ENCODE data around the gene LRCH2.

GRCh38 chrX:115214151-115214550, 19.7 kb downstream of the LRCH2 start:
- TF ChIP-seq, protein P1, sequence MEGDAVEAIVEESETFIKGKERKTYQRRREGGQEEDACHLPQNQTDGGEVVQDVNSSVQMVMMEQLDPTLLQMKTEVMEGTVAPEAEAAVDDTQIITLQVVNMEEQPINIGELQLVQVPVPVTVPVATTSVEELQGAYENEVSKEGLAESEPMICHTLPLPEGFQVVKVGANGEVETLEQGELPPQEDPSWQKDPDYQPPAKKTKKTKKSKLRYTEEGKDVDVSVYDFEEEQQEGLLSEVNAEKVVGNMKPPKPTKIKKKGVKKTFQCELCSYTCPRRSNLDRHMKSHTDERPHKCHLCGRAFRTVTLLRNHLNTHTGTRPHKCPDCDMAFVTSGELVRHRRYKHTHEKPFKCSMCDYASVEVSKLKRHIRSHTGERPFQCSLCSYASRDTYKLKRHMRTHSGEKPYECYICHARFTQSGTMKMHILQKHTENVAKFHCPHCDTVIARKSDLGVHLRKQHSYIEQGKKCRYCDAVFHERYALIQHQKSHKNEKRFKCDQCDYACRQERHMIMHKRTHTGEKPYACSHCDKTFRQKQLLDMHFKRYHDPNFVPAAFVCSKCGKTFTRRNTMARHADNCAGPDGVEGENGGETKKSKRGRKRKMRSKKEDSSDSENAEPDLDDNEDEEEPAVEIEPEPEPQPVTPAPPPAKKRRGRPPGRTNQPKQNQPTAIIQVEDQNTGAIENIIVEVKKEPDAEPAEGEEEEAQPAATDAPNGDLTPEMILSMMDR (conservative IDR thresholded peaks at IDR 0.05; ENCODE audit: low read length): no peak
- no peak for TF ChIP-seq EZH2phosphoT487 (IDR thresholded peaks at IDR 0.05; ENCODE audit: borderline replicate concordance, low read depth, low read length)

All from OCI-LY7 (cell line).